CD14-positive monocyte (primary cell): ENCODE results near the gene STAC. TPM values are rescaled to one million over a fixed set of nuclear protein-coding genes. Genes with fewer than 3 reads are reported as not detected.
A peak's percentile ranks its signal among the peaks of the same experiment; 100 is the strongest.

Experiments
- DNase-seq, 3 donors: peaks; one replicate each; pipeline ENCODE4 v3.0.0-alpha.2; 2011 to 2022
- H2AFZ ChIP-seq: 2 replicates; pipeline ENCODE4 v1.6.0; 2012; ENCODE audit warnings: mild to moderate bottlenecking, low read depth, low read length, inconsistent platforms; ENCODE audit not compliant: insufficient read depth, poor library complexity, severe bottlenecking
- H3K27ac ChIP-seq, 2 donors: 1 replicate in 1 of 2; 2 replicates in 1 of 2; pipeline ENCODE4 v1.5.1; 2012 to 2013; ENCODE audit warnings: low read length in 2 of 2, control low read depth in 1 of 2, inconsistent platforms in 1 of 2, low read depth in 1 of 2, mild to moderate bottlenecking in 1 of 2
- H3K27me3 ChIP-seq, 2 donors: one replicate each; pipeline versions ENCODE4 v1.6.0 to v1.6.1; 2011 to 2013; ENCODE audit warnings: low read length in 2 of 2; ENCODE audit not compliant: control insufficient read depth in 2 of 2, insufficient read depth in 2 of 2
- H3K36me3 ChIP-seq, 2 donors: replicated peaks in 1 of 2; 1 replicate in 1 of 2; 2 replicates in 1 of 2; pipeline versions ENCODE4 v1.5.1 to v1.6.1; 2012 to 2013; ENCODE audit warnings: low read length in 2 of 2, control low read depth in 1 of 2, inconsistent platforms in 1 of 2, mild to moderate bottlenecking in 1 of 2; ENCODE audit not compliant: insufficient read depth in 2 of 2, control insufficient read depth in 1 of 2
- H3K4me1 ChIP-seq, 2 donors: 1 replicate in 1 of 2; 2 replicates in 1 of 2; pipeline versions ENCODE4 v1.5.1 to v1.6.1; 2012 to 2013; ENCODE audit warnings: low read length in 2 of 2, control low read depth in 1 of 2, inconsistent platforms in 1 of 2, mild to moderate bottlenecking in 1 of 2, moderate library complexity in 1 of 2; ENCODE audit not compliant: insufficient read depth in 2 of 2, control insufficient read depth in 1 of 2
- H3K4me2 ChIP-seq: replicated peaks from 2 replicates; pipeline ENCODE3; 2012; ENCODE audit warnings: low read length, moderate library complexity, mild to moderate bottlenecking; ENCODE audit not compliant: poor library complexity, severe bottlenecking; ENCODE audit errors: extremely low read depth
- H3K4me3 ChIP-seq, 3 experiments: fragments of 200-600 bp in 1 of 3; sonication (generic) in 1 of 3; replicated peaks in 1 of 3; 1 replicate in 2 of 3; 2 replicates in 1 of 3; pipeline ENCODE4 v1.5.1; 2011 to 2013; ENCODE audit warnings: low read length in 3 of 3, mild to moderate bottlenecking in 3 of 3, control low read depth in 2 of 3, low read depth in 2 of 3, inconsistent platforms in 1 of 3, moderate library complexity in 1 of 3
- H3K79me2 ChIP-seq: 2 replicates; pipeline ENCODE4 v1.6.0; 2012; ENCODE audit warnings: mild to moderate bottlenecking, control low read depth, inconsistent platforms, low read length, moderate library complexity; ENCODE audit not compliant: insufficient read depth
- H3K9ac ChIP-seq: 2 replicates; pipeline ENCODE4 v1.6.0; 2017; ENCODE audit warnings: low read length, mild to moderate bottlenecking; ENCODE audit not compliant: insufficient read depth, poor library complexity, severe bottlenecking
- H3K9me3 ChIP-seq, 2 donors: replicated peaks in 1 of 2; 1 replicate in 1 of 2; 2 replicates in 1 of 2; pipeline versions ENCODE4 v1.5.1 to v1.6.1; 2012 to 2013; ENCODE audit warnings: low read length in 2 of 2, control low read depth in 1 of 2; ENCODE audit not compliant: control insufficient read depth in 1 of 2, insufficient read depth in 1 of 2
- H4K20me1 ChIP-seq: 2 replicates; pipeline ENCODE4 v1.6.0; 2012; ENCODE audit warnings: mild to moderate bottlenecking, low read length, control low read depth, moderate library complexity; ENCODE audit not compliant: insufficient read depth
- H3K27ac Mint-ChIP-seq, 7 donors: one replicate each; pipeline ENCODE4 v1.8.0; 2020; ENCODE audit warnings: mild to moderate bottlenecking in 7 of 7, mixed read lengths in 7 of 7, moderate library complexity in 6 of 7, inconsistent platforms in 2 of 7
- H3K27me3 Mint-ChIP-seq, 3 donors: one replicate each; pipeline ENCODE4 v1.8.0; 2021 to 2022; ENCODE audit warnings: low read depth in 3 of 3, mild to moderate bottlenecking in 3 of 3, mixed read lengths in 3 of 3, moderate library complexity in 3 of 3, inconsistent platforms in 1 of 3
- H3K36me3 Mint-ChIP-seq, 2 donors: one replicate each; pipeline ENCODE4 v1.8.0; 2020; ENCODE audit warnings: mixed read lengths in 2 of 2, inconsistent platforms in 1 of 2, mild to moderate bottlenecking in 1 of 2
- H3K4me1 Mint-ChIP-seq: one replicate; pipeline ENCODE4 v1.8.0; 2020; ENCODE audit warnings: mild to moderate bottlenecking, mixed read lengths
- H3K4me3 Mint-ChIP-seq, 2 donors: one replicate each; pipeline ENCODE4 v1.8.0; 2020; ENCODE audit warnings: mild to moderate bottlenecking in 2 of 2, mixed read lengths in 2 of 2, moderate library complexity in 1 of 2
- H3K9me3 Mint-ChIP-seq, 7 donors: one replicate each; pipeline ENCODE4 v1.8.0; 2020 to 2022; ENCODE audit warnings: mixed read lengths in 7 of 7, mild to moderate bottlenecking in 6 of 7, moderate library complexity in 6 of 7, inconsistent platforms in 2 of 7
- WGBS: methylation state at CpG from one replicate; pipeline ENCODE4 v1.1.5; 2013; ENCODE audit warnings: missing lambda C conversion rate; ENCODE audit not compliant: insufficient coverage; 5-methylcytosine and 5-hydroxymethylcytosine counted together
- intact Hi-C, 2 donors: fragments of 100-400 bp; cut with micrococcal nuclease; formaldehyde crosslinking; loops; one replicate each; pipeline versions ENCODE4 v1.15.0 to v1.15.1; 2023
- polyA plus RNA-seq, 3 donors: library from polyadenylated mRNA; depleted of rRNA in 1 of 3; unstranded in 2 of 3; stranded (reverse) in 1 of 3; fragments of 300-500 nt in 2 of 3; fragments of >200 nt in 1 of 3; fragmentation: Illumina TruSeq in 2 of 3; gene quantifications; 1 replicate in 2 of 3; 2 replicates in 1 of 3; pipeline ENCODE4 v1.2.3, GENCODE V29; 2012 to 2021
- TF ChIP-seq, protein P1 (sequence below): fragments of 200-600 bp; IDR thresholded peaks from one replicate; pipeline ENCODE4 v1.8.0; 2022; ENCODE audit warnings: antibody characterized with exemption, mild to moderate bottlenecking

Gene STAC
- polyA plus RNA-seq, 3 donors = 0.10 to 0.40 (median 0.12) TPM

DNA sequence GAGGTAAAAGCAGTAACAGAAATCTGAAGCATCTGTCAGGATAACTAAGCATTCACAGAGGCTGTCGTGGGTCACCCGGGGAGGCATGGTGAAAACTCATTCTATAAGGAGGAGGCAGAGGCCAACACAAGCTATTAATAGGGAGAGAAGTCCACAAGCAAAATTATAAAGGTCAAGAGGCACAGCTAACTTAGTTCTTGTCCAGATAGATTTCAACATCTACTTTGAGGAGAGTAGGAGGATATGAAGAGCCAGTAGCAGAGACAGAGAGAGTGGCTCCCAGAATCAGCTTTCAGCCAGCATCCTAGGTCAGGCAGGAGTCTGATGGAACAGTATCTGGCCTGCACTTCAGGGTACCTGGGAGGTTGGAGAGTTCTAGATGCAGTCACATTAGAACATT lies 95.3 kb downstream of the STAC start:
- H3K27me3 ChIP-seq = no peaks in the 10 kb centered on the region
- Mint-ChIP-seq H3K9me3 (peaks cover 4 to 18% (median 12%) of the 10 kb centered on the region in 7 donors), H3K4me1 (peaks cover 3% of the 10 kb centered on the region), H3K27ac (no peak overlapping the region), H3K4me3 (no peak overlapping the region), H3K27me3 (no peaks in the 10 kb centered on the region), H3K36me3 (no peaks in the 10 kb centered on the region)
- H4K20me1 ChIP-seq = no peaks in the 10 kb centered on the region
- no peak overlapping the region for H3K9ac ChIP-seq
- intact Hi-C loops = no loop called here
- no peak overlapping the region for H2AFZ ChIP-seq
- DNase-seq = no peak
- H3K36me3 ChIP-seq = no peaks in the 10 kb centered on the region
- H3K4me1 ChIP-seq = no peaks in the 10 kb centered on the region
- 100% methylated on average over 1 of the region's 2 CpGs for WGBS
- no peak overlapping the region for H3K4me2 ChIP-seq
- H3K4me3 ChIP-seq = no peak overlapping the region
- peaks cover 5 to 12% of the 10 kb centered on the region in 2 donors for H3K9me3 ChIP-seq
- no peaks in the 10 kb centered on the region for H3K79me2 ChIP-seq
- TF ChIP-seq, protein P1, sequence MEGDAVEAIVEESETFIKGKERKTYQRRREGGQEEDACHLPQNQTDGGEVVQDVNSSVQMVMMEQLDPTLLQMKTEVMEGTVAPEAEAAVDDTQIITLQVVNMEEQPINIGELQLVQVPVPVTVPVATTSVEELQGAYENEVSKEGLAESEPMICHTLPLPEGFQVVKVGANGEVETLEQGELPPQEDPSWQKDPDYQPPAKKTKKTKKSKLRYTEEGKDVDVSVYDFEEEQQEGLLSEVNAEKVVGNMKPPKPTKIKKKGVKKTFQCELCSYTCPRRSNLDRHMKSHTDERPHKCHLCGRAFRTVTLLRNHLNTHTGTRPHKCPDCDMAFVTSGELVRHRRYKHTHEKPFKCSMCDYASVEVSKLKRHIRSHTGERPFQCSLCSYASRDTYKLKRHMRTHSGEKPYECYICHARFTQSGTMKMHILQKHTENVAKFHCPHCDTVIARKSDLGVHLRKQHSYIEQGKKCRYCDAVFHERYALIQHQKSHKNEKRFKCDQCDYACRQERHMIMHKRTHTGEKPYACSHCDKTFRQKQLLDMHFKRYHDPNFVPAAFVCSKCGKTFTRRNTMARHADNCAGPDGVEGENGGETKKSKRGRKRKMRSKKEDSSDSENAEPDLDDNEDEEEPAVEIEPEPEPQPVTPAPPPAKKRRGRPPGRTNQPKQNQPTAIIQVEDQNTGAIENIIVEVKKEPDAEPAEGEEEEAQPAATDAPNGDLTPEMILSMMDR = no peak
- H3K27ac ChIP-seq = no peak overlapping the region

DNA sequence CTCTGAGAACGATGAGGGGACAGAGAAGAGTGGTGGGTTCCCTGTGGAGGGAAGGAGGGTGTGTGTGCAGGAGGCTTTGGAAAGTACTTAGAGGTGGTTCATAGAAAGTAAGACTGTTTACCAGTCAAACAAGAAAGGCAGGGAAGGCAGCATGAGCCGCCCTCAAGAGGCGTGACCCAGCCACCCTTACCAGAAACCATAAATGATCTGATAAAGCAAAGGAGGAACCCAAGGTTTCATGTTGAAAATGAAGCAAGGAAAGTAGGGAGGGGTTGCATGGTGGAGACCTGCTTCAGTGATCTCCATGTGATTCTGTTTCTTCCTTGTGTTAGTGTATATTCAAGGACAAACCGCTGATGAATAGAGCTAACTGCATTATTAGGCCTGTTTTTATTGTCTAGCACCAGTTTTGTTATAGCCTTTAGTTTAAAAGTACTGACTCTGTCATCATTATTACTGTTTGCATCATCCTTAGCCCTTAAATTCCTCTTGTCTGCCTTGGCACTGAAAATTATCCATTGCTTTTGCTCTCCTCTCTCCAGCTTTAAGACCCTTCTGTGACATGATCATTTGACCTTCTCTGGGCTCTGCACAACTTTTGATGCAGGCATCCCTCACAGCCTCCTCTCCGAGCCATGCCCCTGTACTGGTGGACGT lies 96.1 kb downstream of the STAC start:
- H3K27me3 ChIP-seq = no peaks in the 10 kb centered on the region
- peak overlapping the region in 1 of 7 donors; percentile 9 for H3K27ac Mint-ChIP-seq
- no peak overlapping the region for H3K4me2 ChIP-seq
- H3K79me2 ChIP-seq = no peaks in the 10 kb centered on the region
- H3K27ac ChIP-seq = no peak overlapping the region
- H3K4me1 Mint-ChIP-seq = peaks cover 3% of the 10 kb centered on the region
- no peaks in the 10 kb centered on the region for H3K36me3 Mint-ChIP-seq
- H3K36me3 ChIP-seq = no peaks in the 10 kb centered on the region
- H3K4me1 ChIP-seq = no peaks in the 10 kb centered on the region
- intact Hi-C loops = no loop called here
- H3K4me3 ChIP-seq = no peak overlapping the region
- no peaks in the 10 kb centered on the region for H3K27me3 Mint-ChIP-seq
- H3K9me3 ChIP-seq = peaks cover 5 to 12% of the 10 kb centered on the region in 2 donors
- H3K9ac ChIP-seq = no peak overlapping the region
- no peak for DNase-seq
- peaks cover 3 to 15% (median 10%) of the 10 kb centered on the region in 7 donors for H3K9me3 Mint-ChIP-seq
- H3K4me3 Mint-ChIP-seq = no peak overlapping the region
- WGBS = 92% methylated on average over 1 of the region's 6 CpGs
- no peak overlapping the region for H2AFZ ChIP-seq
- TF ChIP-seq, protein P1 = no peak
- H4K20me1 ChIP-seq = no peaks in the 10 kb centered on the region
